HG03025 (cell line): ENCODE measurements around the gene DHX15.

Experiments
- ATAC-seq: cut with Tn5 transposase; IDR thresholded peaks from one replicate; pipeline ENCODE4 v1.9.1; 2021; ENCODE audit warnings: mild to moderate bottlenecking, moderate library complexity; ENCODE audit not compliant: unreplicated experiment, low FRiP score

The DHX15 gene

GRCh38 chr4:24583451-24584210 is 723 bp downstream of the DHX15 start:
- peak; percentile 29 for ATAC-seq

GRCh38 chr4:24582235-24582832 is 2.0 kb downstream of the DHX15 start:
- ATAC-seq = no peak

- ATAC-seq = no peak
Observed at GRCh38 chr4:24578364-24578763, 6.0 kb downstream of the DHX15 start.

DNA sequence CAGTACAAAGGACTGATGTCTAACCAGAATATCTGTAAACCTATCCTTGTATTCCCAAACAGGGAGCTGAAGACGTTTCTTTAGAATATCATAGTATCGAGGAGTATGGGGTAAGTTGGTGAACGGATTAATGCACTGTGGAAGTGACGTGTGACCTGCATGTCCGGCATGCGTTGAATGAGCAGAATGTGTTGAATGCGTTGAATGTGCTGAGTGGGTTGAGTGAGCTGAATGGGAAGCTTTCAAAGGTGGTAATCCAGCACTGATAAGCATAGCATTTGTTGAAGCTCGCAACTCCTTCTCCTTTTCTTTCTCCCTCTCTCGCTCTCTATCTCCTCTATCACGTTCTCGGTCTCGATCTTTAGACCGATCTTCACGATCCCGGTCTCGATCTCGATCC is 8.1 kb downstream of the DHX15 start:
- ATAC-seq = no peak

DNA sequence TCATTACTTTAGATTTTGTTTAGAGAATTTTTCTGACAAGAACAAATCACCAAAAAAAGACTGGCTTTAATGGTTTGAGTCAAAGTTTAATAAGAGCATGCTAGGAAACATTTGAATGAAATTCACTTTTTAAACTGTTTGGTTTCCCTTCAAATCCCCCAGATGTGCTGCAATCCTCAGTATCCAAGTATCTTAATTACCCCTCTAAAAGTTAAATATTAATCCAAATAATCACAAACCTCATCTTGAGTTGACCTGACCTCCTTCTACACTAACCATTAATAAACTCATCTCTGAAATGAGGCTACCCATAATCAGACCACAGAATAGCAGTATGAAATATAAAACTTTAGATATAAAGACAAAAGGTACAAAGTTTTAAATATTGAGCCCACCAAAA is 10.1 kb downstream of the DHX15 start:
- no peak for ATAC-seq

DNA sequence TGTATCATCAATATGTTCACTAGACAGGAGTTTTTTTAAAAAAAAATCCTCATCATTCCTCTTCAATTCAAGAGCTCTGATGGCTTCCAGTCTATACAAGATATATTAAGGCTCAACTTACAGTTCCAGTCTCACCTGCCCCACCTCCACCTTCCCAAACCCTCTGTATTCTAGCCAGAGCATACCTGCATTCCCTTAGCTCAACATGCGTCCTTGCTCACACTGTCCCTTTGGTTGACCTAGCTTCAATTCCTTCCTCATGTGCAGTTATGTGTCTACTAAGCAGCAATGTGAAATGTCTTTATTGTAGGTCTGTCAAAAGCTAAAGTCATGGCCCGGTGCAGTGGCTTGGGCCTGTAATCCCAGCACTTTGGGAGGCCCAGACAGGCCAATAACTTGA is 10.8 kb downstream of the DHX15 start:
- ATAC-seq = no peak

DNA sequence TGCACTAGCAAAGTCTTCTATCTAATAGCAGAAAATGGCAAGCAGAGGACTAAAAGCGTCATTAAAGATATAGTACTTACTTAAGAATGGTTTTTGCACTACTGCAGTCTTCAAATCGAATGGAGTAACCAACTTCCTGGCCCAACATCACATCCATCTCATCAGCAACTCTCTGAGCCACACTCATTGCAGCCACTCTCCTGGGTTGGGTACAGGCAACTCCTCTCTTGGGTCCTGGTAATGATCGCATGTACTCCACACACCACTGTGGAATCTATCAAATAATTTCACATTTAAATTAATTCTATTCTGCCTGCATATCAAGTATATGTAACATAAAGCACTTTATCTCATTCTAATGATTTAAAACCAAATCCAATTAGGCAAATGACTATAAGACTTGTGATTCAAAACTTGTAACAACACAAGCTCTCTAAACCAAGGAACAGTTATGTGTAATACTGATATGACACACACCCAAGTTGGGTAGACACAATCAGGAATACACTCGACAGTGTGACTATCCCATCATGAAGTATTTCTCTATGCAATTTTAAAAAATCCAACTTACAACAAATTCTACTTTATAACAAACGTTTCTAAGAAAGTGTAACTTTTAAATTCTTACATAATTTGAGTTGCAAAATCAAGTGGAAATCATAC is 13.6 kb downstream of the DHX15 start:
- no peak for ATAC-seq

DNA sequence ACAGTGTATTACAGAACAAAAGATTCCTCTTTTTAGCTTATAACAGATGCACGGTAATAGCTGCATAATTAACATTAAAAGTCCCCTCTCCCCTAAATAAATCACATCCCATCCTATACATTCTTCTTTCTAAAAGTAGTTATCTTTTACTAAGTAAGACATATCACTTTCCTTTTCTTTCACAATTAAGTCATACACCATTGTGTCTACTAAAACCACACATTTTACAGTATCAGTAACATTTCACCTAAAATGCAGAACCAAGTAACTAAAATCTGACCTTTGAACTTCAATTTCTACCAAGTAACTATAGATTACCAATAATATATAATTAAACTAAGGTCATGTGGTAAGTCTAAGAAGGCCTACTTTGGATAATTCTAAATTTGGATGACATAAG is 14.2 kb downstream of the DHX15 start:
- ATAC-seq = no peak

DNA sequence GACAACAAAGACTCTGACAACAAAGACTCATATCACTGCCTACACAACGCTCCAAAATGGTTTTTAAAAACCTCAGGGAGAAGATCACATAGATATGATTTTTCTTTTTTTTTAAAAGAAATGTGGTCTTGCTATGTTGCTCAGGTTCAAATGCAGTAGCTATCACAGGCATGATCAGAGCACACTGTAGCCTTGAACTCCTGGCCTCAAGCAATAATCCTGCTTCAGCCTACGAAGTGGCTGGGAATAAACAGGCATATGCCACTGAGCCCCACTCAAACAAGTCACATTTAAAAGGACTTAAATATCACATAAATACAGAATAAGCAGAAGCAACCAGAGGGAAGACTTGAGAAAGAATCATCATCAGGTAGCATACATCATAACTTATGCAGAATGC is 14.7 kb downstream of the DHX15 start:
- ATAC-seq = no peak

DNA sequence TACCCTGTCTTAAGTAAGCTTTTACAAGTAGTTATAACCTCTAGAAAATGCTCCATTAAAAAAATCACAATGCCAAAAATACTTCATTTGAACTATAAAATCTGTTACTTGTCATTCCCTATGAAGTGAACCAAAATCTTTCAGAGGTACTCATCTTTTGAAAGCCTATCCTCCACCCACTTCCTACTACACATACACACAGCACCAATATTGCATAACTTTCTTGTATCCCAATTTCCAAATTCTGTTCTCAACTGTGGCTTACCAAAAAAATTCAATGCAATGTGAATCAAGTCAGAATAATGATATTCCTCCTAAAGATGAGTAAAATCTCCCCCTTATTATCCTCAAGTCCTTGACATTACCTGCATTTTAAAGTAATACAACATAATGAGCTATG is 15.9 kb downstream of the DHX15 start:
- no peak for ATAC-seq

GRCh38 chr4:24565054-24565453 is 19.3 kb downstream of the DHX15 start:
- no peak for ATAC-seq

GRCh38 chr4:24564488-24564887 is 19.9 kb downstream of the DHX15 start:
- ATAC-seq = no peak

GRCh38 chr4:24561438-24562139 is 22.8 kb downstream of the DHX15 start:
- ATAC-seq = no peak

DNA sequence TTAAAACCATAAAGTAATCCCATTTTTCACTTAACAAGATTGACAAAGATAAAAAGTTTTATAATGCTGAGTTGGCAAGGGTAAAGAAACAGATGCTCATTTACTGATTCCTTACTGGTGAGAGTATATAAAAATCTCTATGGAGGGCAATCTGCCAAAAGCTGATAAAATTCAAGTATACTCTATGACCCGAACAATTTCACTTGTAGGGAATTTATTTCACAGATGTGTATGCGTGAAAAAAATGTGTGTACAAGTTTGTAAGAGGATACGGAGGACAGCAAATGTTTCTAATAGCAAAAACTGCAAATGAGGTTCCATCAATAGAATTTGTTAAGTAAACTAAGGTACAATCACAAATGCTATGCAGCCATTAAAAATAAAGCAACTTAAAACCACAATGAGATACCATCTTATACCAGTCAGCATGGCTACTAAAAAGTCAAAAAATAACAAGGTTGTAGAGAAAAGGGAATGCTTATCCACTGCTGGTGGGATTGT is 23.4 kb downstream of the DHX15 start:
- ATAC-seq = no peak

GRCh38 chr4:24559889-24560288 is 24.5 kb downstream of the DHX15 start:
- ATAC-seq = no peak

- no peak for ATAC-seq
Observed at GRCh38 chr4:24559032-24559821, 25.1 kb downstream of the DHX15 start.

- ATAC-seq = no peak
Observed at GRCh38 chr4:24557026-24558025, 27.0 kb downstream of the DHX15 start.

- ATAC-seq = no peak
Observed at GRCh38 chr4:24551492-24552289, 32.7 kb downstream of the DHX15 start.
